K562 (cell line): ENCODE data around the gene RIPOR2. TPM values are rescaled to one million over a fixed set of nuclear protein-coding genes. Genes with fewer than 3 reads are reported as not detected.

Experiments
- ATAC-seq: fragments of 200-7000 bp; cut with Tn5 transposase; 3 replicates; pipeline ENCODE4 v1.9.1; 2020; ENCODE audit warnings: moderate library complexity
- BruUV-seq: library from RNA; stranded (reverse); fragments of 400-500 nt; replicated peaks from 2 replicates; lab custom pipeline; 2021; lab: Mats Ljungman, UMichigan
- CTCF ChIA-PET: fragments of 300-600 bp; formaldehyde crosslinking; extraction: SDS; loops from one replicate; lab custom pipeline; 2021; ENCODE audit warnings: low intra/inter-chr PET ratio; lab: Yijun Ruan, JAX
- POLR2A ChIA-PET: fragments of 300-600, 350-650 bp; sonication (Branson Sonifier 250); formaldehyde crosslinking; extraction: SDS; loops from one replicate; lab custom pipeline; 2021; ENCODE audit warnings: antibody characterized with exemption, inconsistent platforms; lab: Yijun Ruan, JAX
- DNase-seq, 4 experiments: peaks; one replicate each; pipeline versions ENCODE4 v3.0.0 to v3.0.0-alpha.2; 2011 to 2018; ENCODE audit warnings: low spot score in 3 of 4, mixed read lengths in 3 of 4; ENCODE audit errors: extremely low read depth in 1 of 4
- FAIRE-seq: peaks from 2 replicates; lab custom pipeline; 2011; peaks lifted over from hg19 to GRCh38; lab: Jason Lieb, UNC
- H2AFZ ChIP-seq: 2 replicates; pipeline ENCODE4 v1.6.0; 2011; ENCODE audit warnings: low read depth, low read length, control low read depth, inconsistent platforms
- H3K27ac ChIP-seq: fragments of 200-600 bp; 3 replicates; pipeline ENCODE4 v1.8.0; 2011; ENCODE audit warnings: low read depth, mild to moderate bottlenecking, control low read depth, inconsistent platforms, low read length, moderate library complexity, mixed read lengths; ENCODE audit errors: extremely low read depth
- H3K27me3 ChIP-seq, 2 experiments: fragments of 300-600 bp in 1 of 2; 2 replicates in 1 of 2; 3 replicates in 1 of 2; pipeline versions ENCODE4 v1.6.0 to v1.8.0; 2011; ENCODE audit warnings: inconsistent platforms in 2 of 2, low read length in 2 of 2, mild to moderate bottlenecking in 1 of 2, mixed read lengths in 1 of 2, moderate library complexity in 1 of 2; ENCODE audit not compliant: control insufficient read depth in 2 of 2, insufficient read depth in 2 of 2
- H3K36me3 ChIP-seq: fragments of 300-600 bp; 3 replicates; pipeline ENCODE4 v1.8.0; 2011; ENCODE audit warnings: mild to moderate bottlenecking, low read length, inconsistent platforms; ENCODE audit not compliant: control insufficient read depth, insufficient read depth
- H3K4me1 ChIP-seq, 2 experiments: fragments of 200-600 bp in 1 of 2; replicated peaks in 1 of 2; 2 replicates in 1 of 2; 3 replicates in 1 of 2; pipeline versions ENCODE4 v1.5.1 to v1.8.0; 2011; ENCODE audit warnings: inconsistent platforms in 2 of 2, low read length in 2 of 2, mild to moderate bottlenecking in 1 of 2, mixed read lengths in 1 of 2, moderate library complexity in 1 of 2; ENCODE audit not compliant: control insufficient read depth in 2 of 2, insufficient read depth in 2 of 2
- H3K4me2 ChIP-seq: 2 replicates; pipeline ENCODE4 v1.6.1; 2011; ENCODE audit warnings: low read length, control low read depth, inconsistent platforms, mixed read lengths; ENCODE audit not compliant: insufficient read depth
- H3K4me3 ChIP-seq: fragments of 200-600 bp; sonication (generic), shearing (Covaris generic); 2 replicates; pipeline ENCODE4 v1.5.1; 2016; ENCODE audit warnings: control low read depth, inconsistent platforms
- H3K79me2 ChIP-seq: fragments of 200-600 bp; 3 replicates; pipeline ENCODE4 v1.8.0; 2011; ENCODE audit warnings: low read length, inconsistent platforms; ENCODE audit not compliant: control insufficient read depth, insufficient read depth
- H3K9ac ChIP-seq, 2 experiments: 2 replicates each; pipeline versions ENCODE4 v1.6.0 to v1.6.1; 2011; ENCODE audit warnings: low read depth in 2 of 2, low read length in 2 of 2, control low read depth in 1 of 2, inconsistent platforms in 1 of 2, mild to moderate bottlenecking in 1 of 2, mixed read lengths in 1 of 2; ENCODE audit not compliant: insufficient read depth in 1 of 2
- H3K9me1 ChIP-seq: one replicate; pipeline ENCODE4 v1.6.0; 2011; ENCODE audit warnings: inconsistent platforms, mild to moderate bottlenecking, low read length, moderate library complexity; ENCODE audit not compliant: control insufficient read depth, insufficient read depth
- H3K9me3 ChIP-seq: replicated peaks from 2 replicates; pipeline ENCODE4 v1.5.1; 2011; ENCODE audit warnings: low read depth, low read length, inconsistent platforms; ENCODE audit not compliant: control insufficient read depth, insufficient read depth
- H4K20me1 ChIP-seq: replicated peaks from 2 replicates; pipeline ENCODE4 v1.6.1; 2011; ENCODE audit warnings: low read length, inconsistent platforms, mixed read lengths; ENCODE audit not compliant: control insufficient read depth, insufficient read depth
- CHD1 ChIP-seq: fragments of 200-600 bp; sonication (generic); IDR thresholded peaks from one replicate; pipeline ENCODE4 v1.6.1; 2012; ENCODE audit warnings: mild to moderate bottlenecking, moderate library complexity, low read length, inconsistent platforms
- NFIC ChIP-seq: fragments of 450-650 bp; IDR thresholded peaks from 2 replicates; pipeline ENCODE4 v1.6.1; 2017; ENCODE audit warnings: mild to moderate bottlenecking, inconsistent platforms
- TEAD1 ChIP-seq, 2 experiments: fragments of 450-650 bp in 1 of 2; sonication (generic) in 1 of 2; formaldehyde crosslinking; IDR thresholded peaks; 2 replicates each; pipeline versions ENCODE4 v1.4.0 to v1.8.0; 2020 to 2022; ENCODE audit warnings: mild to moderate bottlenecking in 2 of 2, missing genetic modification reagents in 1 of 2
- THAP7 ChIP-seq: fragments of 250-450 bp; sonication (Bioruptor Pico); IDR thresholded peaks from 2 replicates; pipeline ENCODE4 v1.5.0; 2021
- ZNF778 ChIP-seq: fragments of 450-650 bp; formaldehyde crosslinking; IDR thresholded peaks from 2 replicates; pipeline ENCODE4 v1.4.0; 2020; ENCODE audit warnings: mild to moderate bottlenecking, moderate library complexity
- WGBS: fragments of 100-300 bp; shearing (Covaris generic); methylation state at CpG from one replicate; pipeline ENCODE4 v1.1.6; 2016; ENCODE audit warnings: low coverage, mixed read lengths; ENCODE audit not compliant: insufficient coverage; ENCODE audit errors: missing lambda C conversion rate; 5-methylcytosine and 5-hydroxymethylcytosine counted together
- in situ Hi-C: fragments of 300-500 bp; cut with MboI; formaldehyde crosslinking; loops from 4 replicates; pipeline ENCODE4 v1.15.0; 2018; ENCODE audit warnings: inconsistent platforms, mixed read lengths
- intact Hi-C: fragments of 100-400 bp; cut with micrococcal nuclease; formaldehyde crosslinking; loops from 2 replicates; pipeline ENCODE4 v1.14.2; 2022
- polyA plus RNA-seq, 8 experiments: library from polyadenylated mRNA; depleted of rRNA in 4 of 8; stranded (reverse) in 5 of 8; unstranded in 3 of 8; fragments of >200 nt; fragmentation: Nextera tagmentation in 2 of 8; fragmentation: Illumina TruSeq in 1 of 8; extraction: Ambion mirVana in 2 of 8; extraction: Trizol in 1 of 8; gene quantifications; 2 replicates each; pipeline versions ENCODE4 v1.2.1 to v1.2.3, GENCODE V29; 2011 to 2014; ENCODE audit warnings: inconsistent platforms in 1 of 8, missing spikeins in 1 of 8
- total RNA-seq, 7 experiments: library from RNA; depleted of rRNA in 6 of 7; stranded (reverse); fragments of >200 nt in 6 of 7; fragmentation: Illumina TruSeq in 2 of 7; extraction: Trizol in 2 of 7; gene quantifications; 2 replicates each; pipeline versions ENCODE4 v1.2.1 to v1.2.3, GENCODE V29; 2011 to 2021; ENCODE audit warnings: low replicate concordance in 1 of 7

The RIPOR2 gene
- total and polyA plus RNA-seq, 9 of the 15 experiments (the other 6 are each of a cell fraction or from before 2014, with no cell fraction given), result 0.04 to 1.0 (median 0.47) TPM; not detected in 2

GRCh38 chr6:24774696-24775519 lies 160.9 kb downstream of the RIPOR2 start, which contains the start of gene GMNN (continued):
- TF ChIP-seq THAP7 (CRISPR knock-in tag) (no peak), CHD1 (peak; percentile 100), TEAD1 (CRISPR knock-in tag; IDR thresholded peaks at IDR 0.05) (peak; percentile 9 to 63; a peak in 1 of 4 replicates)

- FAIRE-seq (no peak), DNase-seq (no peak), ATAC-seq (no peak)
- H3K36me3 ChIP-seq, result no peaks in the 10 kb centered on the region
- H3K27ac ChIP-seq, result no peak overlapping the region
- H3K4me1 ChIP-seq, result peaks cover 0 to under 1% of the 10 kb centered on the region in 2 experiments; a peak in 1 of 5 replicates
- no peaks in the 10 kb centered on the region for H3K27me3 ChIP-seq
- intact Hi-C loops, result loop anchor here (5.0 kb wide), 2 partner anchors 241 to 486 kb away; no protein-coding TSS in a partner anchor
- no peaks in the 10 kb centered on the region for H3K79me2 ChIP-seq
- no peak overlapping the region for H3K9ac ChIP-seq
- BruUV-seq, result no TSS peak
- no peak overlapping the region for H3K4me2 ChIP-seq
- in situ Hi-C loops, result loop anchor here (10.0 kb wide), 1 partner anchor 194 kb away; no protein-coding TSS in a partner anchor
- H3K9me3 ChIP-seq, result no peaks in the 10 kb centered on the region
- no peak overlapping the region for H2AFZ ChIP-seq
- no peak overlapping the region for H3K4me3 ChIP-seq
- 94% methylated on average over 5 of the region's 5 CpGs for WGBS
- no peaks in the 10 kb centered on the region for H3K9me1 ChIP-seq
- CTCF ChIA-PET, result no interaction called here
- POLR2A ChIA-PET, result interaction anchor here (1.0 kb wide), 1 partner anchor 11 kb away, joined by 3 read pairs; no protein-coding TSS in a partner anchor
- H4K20me1 ChIP-seq, result no peaks in the 10 kb centered on the region
- TF ChIP-seq NFIC (peak; percentile 39), ZNF778 (CRISPR knock-in tag) (no peak)
Observed at GRCh38 chr6:24768361-24768760, 167.4 kb downstream of the RIPOR2 start.
